Lung (tissue), 12 donors: ENCODE data around the gene RBPJ. TPM values are rescaled to one million over a fixed set of nuclear protein-coding genes. Genes with fewer than 3 reads are reported as not detected.
A peak's percentile ranks its signal among the peaks of the same experiment; 100 is the strongest.

Experiments
- ATAC-seq: fragments of 200-7000 bp; cut with Tn5 transposase; one replicate; pipeline ENCODE4 v1.9.1; 2020; ENCODE audit warnings: moderate number of reproducible peaks; ENCODE audit not compliant: insufficient read depth, low FRiP score
- DNase-seq, 3 donors: peaks; one replicate each; pipeline ENCODE4 v3.0.0-alpha.2; 2013 to 2017
- H3K27ac ChIP-seq, 2 donors: one replicate each; pipeline ENCODE4 v1.5.1; 2013; ENCODE audit warnings: mild to moderate bottlenecking in 2 of 2, moderate library complexity in 2 of 2, control low read depth in 1 of 2, inconsistent platforms in 1 of 2, low read depth in 1 of 2, low read length in 1 of 2
- H3K27me3 ChIP-seq, 3 donors: one replicate each; pipeline ENCODE4 v1.5.1; 2013; ENCODE audit warnings: low read length in 2 of 3; ENCODE audit not compliant: control insufficient read depth in 3 of 3, insufficient read depth in 3 of 3
- H3K36me3 ChIP-seq, 4 donors: one replicate each; pipeline ENCODE4 v1.5.1; 2013; ENCODE audit warnings: low read length in 4 of 4, mild to moderate bottlenecking in 1 of 4, moderate library complexity in 1 of 4; ENCODE audit not compliant: control insufficient read depth in 4 of 4, insufficient read depth in 4 of 4
- H3K4me1 ChIP-seq, 5 donors: one replicate each; pipeline ENCODE4 v1.5.1; 2013; ENCODE audit warnings: low read length in 5 of 5, mild to moderate bottlenecking in 2 of 5, moderate library complexity in 1 of 5; ENCODE audit not compliant: control insufficient read depth in 5 of 5, insufficient read depth in 5 of 5
- H3K4me3 ChIP-seq: one replicate; pipeline ENCODE4 v1.5.1; 2013; ENCODE audit warnings: mild to moderate bottlenecking, control low read depth, moderate library complexity
- H3K9ac ChIP-seq, 2 donors: one replicate each; pipeline ENCODE4 v1.5.1; 2013; ENCODE audit warnings: low read length in 2 of 2, control low read depth in 1 of 2; ENCODE audit not compliant: insufficient read depth in 1 of 2
- H3K9me3 ChIP-seq, 4 donors: one replicate each; pipeline ENCODE4 v1.5.1; 2013; ENCODE audit warnings: low read length in 3 of 4, mild to moderate bottlenecking in 1 of 4, moderate library complexity in 1 of 4; ENCODE audit not compliant: control insufficient read depth in 4 of 4, insufficient read depth in 3 of 4
- WGBS, 2 donors: extraction: QIAGEN DNeasy Blood & Tissue Kit; methylation state at CpG; one replicate each; pipeline ENCODE4 v1.1.7; 2013; 5-methylcytosine and 5-hydroxymethylcytosine counted together
- polyA plus RNA-seq, 2 donors: library from polyadenylated mRNA; stranded (reverse); fragments of 200-250 nt; gene quantifications; one replicate each; pipeline ENCODE4 v1.2.1, GENCODE V29; 2013
- total RNA-seq, 2 donors: library from RNA; depleted of rRNA in 1 of 2; stranded (reverse); fragments of >200 nt in 1 of 2; gene quantifications; one replicate each; pipeline ENCODE4 v1.2.1, GENCODE V29; 2014 to 2021
- TF ChIP-seq, protein P1 (sequence below): IDR thresholded peaks from 2 replicates; pipeline ENCODE4 v1.5.1; 2012; ENCODE audit warnings: mild to moderate bottlenecking; ENCODE audit errors: control extremely low read depth, extremely low read depth
- donor health status: control.
- donor health status: control.
- donor health status: Bipolar disorder and iron deficiency.
- donor health status: healthy.
- donor health status: DM: yes; HTN: yes; CAD: no.

RBPJ gene
- total and polyA plus RNA-seq, 4 donors = 39.1 to 130 (median 58.9) TPM

DNA sequence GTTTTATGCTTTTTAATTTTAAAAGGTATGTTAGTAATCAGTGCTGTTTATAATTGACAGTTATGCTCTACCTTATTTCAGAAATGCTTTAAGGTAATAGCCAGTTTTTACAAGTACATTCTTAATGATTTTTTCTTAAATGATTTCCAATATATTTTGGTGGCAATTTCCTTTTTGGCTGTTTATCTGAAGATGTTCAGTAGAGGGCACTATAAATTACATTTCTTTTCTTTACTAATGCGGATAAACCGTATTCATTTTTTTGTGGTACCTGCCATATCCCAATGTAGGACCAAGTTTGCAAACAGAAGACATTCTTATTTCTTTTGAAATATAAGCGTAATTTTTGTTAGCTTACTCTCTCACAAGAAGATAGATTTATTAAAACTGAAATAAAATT is 104.0 kb downstream of the RBPJ start:
- H3K4me1 ChIP-seq = peaks cover 0 to 62% (median 19%) of the 10 kb centered on the region in 5 donors
- no peaks in the 10 kb centered on the region for H3K9me3 ChIP-seq
- no peaks in the 10 kb centered on the region for H3K27me3 ChIP-seq
- H3K27ac ChIP-seq = no peak overlapping the region
- TF ChIP-seq, protein P1, sequence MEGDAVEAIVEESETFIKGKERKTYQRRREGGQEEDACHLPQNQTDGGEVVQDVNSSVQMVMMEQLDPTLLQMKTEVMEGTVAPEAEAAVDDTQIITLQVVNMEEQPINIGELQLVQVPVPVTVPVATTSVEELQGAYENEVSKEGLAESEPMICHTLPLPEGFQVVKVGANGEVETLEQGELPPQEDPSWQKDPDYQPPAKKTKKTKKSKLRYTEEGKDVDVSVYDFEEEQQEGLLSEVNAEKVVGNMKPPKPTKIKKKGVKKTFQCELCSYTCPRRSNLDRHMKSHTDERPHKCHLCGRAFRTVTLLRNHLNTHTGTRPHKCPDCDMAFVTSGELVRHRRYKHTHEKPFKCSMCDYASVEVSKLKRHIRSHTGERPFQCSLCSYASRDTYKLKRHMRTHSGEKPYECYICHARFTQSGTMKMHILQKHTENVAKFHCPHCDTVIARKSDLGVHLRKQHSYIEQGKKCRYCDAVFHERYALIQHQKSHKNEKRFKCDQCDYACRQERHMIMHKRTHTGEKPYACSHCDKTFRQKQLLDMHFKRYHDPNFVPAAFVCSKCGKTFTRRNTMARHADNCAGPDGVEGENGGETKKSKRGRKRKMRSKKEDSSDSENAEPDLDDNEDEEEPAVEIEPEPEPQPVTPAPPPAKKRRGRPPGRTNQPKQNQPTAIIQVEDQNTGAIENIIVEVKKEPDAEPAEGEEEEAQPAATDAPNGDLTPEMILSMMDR = no peak
- WGBS, 2 donors = 96 to 97% methylated on average over 3 of the region's 3 CpGs
- H3K9ac ChIP-seq = no peak overlapping the region
- no peak overlapping the region for H3K4me3 ChIP-seq
- DNase-seq (no peak), ATAC-seq (no peak)
- H3K36me3 ChIP-seq = peaks cover 7 to 14% (median 9%) of the 10 kb centered on the region in 4 donors

DNA sequence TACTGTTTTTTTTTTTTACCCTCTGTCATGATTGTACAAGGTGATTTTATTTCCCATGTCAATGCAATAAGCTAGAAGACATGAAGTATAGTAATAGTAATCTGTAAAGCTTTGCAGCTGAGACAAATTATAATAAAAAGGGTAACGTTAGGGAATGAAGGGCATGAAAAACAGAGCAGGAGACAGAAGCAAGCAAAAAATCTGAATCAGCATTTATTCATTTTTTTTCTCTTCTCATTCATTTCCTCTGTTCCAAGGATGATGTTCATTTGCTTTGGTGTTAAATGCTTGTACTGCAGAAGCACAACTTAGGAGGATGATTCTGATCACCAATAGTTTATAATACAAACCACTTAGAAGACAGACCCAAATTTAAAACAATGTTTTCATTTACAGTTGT is 105.1 kb downstream of the RBPJ start:
- H3K9ac ChIP-seq = no peak overlapping the region
- H3K27me3 ChIP-seq = no peaks in the 10 kb centered on the region
- TF ChIP-seq, protein P1 = no peak
- H3K4me3 ChIP-seq = no peak overlapping the region
- no peaks in the 10 kb centered on the region for H3K9me3 ChIP-seq
- no peak for DNase-seq
- 88 to 91% methylated on average over 1 of the region's 1 CpG for WGBS, 2 donors
- H3K27ac ChIP-seq = no peak overlapping the region
- H3K36me3 ChIP-seq = peaks cover 10 to 19% (median 12%) of the 10 kb centered on the region in 4 donors
- H3K4me1 ChIP-seq = peaks cover 0 to 62% (median 22%) of the 10 kb centered on the region in 5 donors
- no peak for ATAC-seq

DNA sequence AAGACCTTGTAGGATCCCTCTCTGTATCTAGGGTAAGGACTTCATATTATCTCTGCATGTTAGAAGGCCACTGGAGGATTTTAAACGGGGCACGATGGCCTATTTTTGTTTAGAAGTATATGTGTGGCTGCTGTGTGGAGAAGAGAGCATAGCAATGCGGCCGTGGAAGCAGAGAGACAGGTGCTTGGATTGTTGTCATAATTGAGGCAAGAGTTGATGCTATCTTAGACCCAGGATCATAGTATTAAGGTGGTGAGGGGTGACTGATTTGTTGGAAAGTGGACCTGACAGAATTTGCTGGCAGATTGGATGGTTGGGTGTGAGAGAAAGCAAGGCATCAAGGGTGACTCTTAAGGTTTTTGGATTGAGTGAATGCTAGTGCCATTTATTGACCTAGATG is 106.1 kb downstream of the RBPJ start:
- H3K4me3 ChIP-seq = no peak overlapping the region
- H3K27ac ChIP-seq = no peak overlapping the region
- ATAC-seq (no peak), DNase-seq (no peak)
- H3K9ac ChIP-seq = no peak overlapping the region
- 86 to 94% methylated on average over 4 of the region's 4 CpGs for WGBS, 2 donors
- peaks cover 0 to 64% (median 21%) of the 10 kb centered on the region in 5 donors for H3K4me1 ChIP-seq
- no peaks in the 10 kb centered on the region for H3K27me3 ChIP-seq
- no peaks in the 10 kb centered on the region for H3K9me3 ChIP-seq
- TF ChIP-seq, protein P1 = no peak
- peaks cover 10 to 22% (median 11%) of the 10 kb centered on the region in 4 donors for H3K36me3 ChIP-seq

DNA sequence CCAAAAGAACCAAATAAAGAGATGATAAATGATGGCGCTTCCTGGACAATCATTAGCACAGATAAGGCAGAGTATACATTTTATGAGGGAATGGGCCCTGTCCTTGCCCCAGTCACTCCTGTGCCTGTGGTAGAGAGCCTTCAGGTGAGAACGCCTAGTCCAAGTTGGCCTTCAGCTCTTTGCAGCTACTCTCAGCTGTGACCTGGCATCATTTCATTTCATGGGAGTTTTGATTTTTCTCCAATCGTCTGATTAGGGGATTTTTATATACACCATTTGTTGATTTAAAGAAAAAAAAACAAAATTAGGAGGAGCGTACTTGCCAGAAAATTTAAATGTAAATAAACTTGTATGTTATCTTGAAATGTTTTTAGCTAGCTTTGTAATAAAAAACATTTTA is 109.1 kb downstream of the RBPJ start:
- 81 to 90% methylated on average over 4 of the region's 4 CpGs for WGBS, 2 donors
- peaks cover 10 to 31% (median 10%) of the 10 kb centered on the region in 4 donors for H3K36me3 ChIP-seq

More for the DNA sequence above, 109.1 kb downstream of the RBPJ start:
- H3K27ac ChIP-seq = no peak overlapping the region
- H3K27me3 ChIP-seq = no peaks in the 10 kb centered on the region
- DNase-seq (peak in 2 of 3 donors; percentile 85 to 86), ATAC-seq (no peak)
- H3K9ac ChIP-seq = no peak overlapping the region
- no peaks in the 10 kb centered on the region for H3K9me3 ChIP-seq
- no peak overlapping the region for H3K4me3 ChIP-seq
- TF ChIP-seq, protein P1 = no peak
- peaks cover 0 to 88% (median 33%) of the 10 kb centered on the region in 5 donors for H3K4me1 ChIP-seq
